Subcutaneous abdominal adipose tissue (tissue), 5 donors: ENCODE measurements around the gene CLEC7A.

Experiments
- H3K27ac ChIP-seq: one replicate; pipeline ENCODE4 v1.7.0; 2013; ENCODE audit warnings: low read depth, mild to moderate bottlenecking, inconsistent platforms, low read length, moderate library complexity
- H3K27me3 ChIP-seq, 5 donors: one replicate each; pipeline ENCODE4 v1.7.0; 2013; ENCODE audit warnings: low read length in 5 of 5, inconsistent platforms in 1 of 5; ENCODE audit not compliant: control insufficient read depth in 5 of 5, insufficient read depth in 4 of 5
- H3K36me3 ChIP-seq, 5 donors: one replicate each; pipeline ENCODE4 v1.7.0; 2013; ENCODE audit warnings: low read length in 5 of 5; ENCODE audit not compliant: control insufficient read depth in 5 of 5, insufficient read depth in 5 of 5
- H3K4me1 ChIP-seq, 5 donors: one replicate each; pipeline ENCODE4 v1.7.0; 2013; ENCODE audit warnings: low read length in 5 of 5, mild to moderate bottlenecking in 3 of 5, moderate library complexity in 1 of 5; ENCODE audit not compliant: control insufficient read depth in 5 of 5, insufficient read depth in 5 of 5
- H3K4me3 ChIP-seq, 5 donors: one replicate each; pipeline ENCODE4 v1.7.0; 2013; ENCODE audit warnings: low read length in 5 of 5, low read depth in 1 of 5
- H3K9ac ChIP-seq, 5 donors: one replicate each; pipeline ENCODE4 v1.7.0; 2013; ENCODE audit warnings: low read length in 5 of 5, mild to moderate bottlenecking in 4 of 5, moderate library complexity in 3 of 5
- H3K9me3 ChIP-seq, 5 donors: one replicate each; pipeline ENCODE4 v1.7.0; 2013; ENCODE audit warnings: low read length in 5 of 5; ENCODE audit not compliant: control insufficient read depth in 5 of 5
- donor health status: healthy.
- donor health status: healthy.
- donor health status: healthy.
- donor health status: healthy.
- donor health status: healthy.

CLEC7A gene

DNA sequence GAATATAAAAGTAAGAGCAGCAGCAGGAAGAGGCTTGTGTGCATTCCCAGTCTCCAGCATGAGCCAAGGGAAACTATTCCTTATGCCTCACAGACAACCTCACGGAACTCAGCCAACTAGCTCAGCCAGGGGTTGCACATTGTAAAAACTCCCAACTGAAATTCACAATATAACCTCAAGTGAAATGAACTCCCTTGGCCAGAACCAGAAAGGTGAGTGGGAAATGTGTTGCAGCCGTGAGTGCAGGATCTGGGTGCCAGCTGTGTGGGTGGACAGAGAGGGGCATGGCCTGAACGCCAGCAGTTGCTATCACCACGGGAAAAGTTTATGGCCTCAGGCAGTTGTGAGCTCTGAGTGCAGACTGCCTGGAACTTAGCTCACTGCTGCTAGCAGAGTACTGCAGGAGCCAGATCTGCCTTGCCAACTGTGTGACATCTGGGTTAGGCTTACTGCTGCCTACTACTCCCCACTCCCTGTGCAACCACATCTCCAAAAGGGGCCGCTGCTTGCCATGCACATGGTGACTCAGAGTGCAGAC, 28.9 kb downstream of the CLEC7A start:
- Histone ChIP-seq H3K9me3 (no peaks in the 10 kb centered on the region), H3K4me3 (no peak overlapping the region), H3K27ac (no peak overlapping the region), H3K27me3 (no peaks in the 10 kb centered on the region), H3K4me1 (peaks cover 0 to 20% (median 8%) of the 10 kb centered on the region in 5 donors), H3K36me3 (no peaks in the 10 kb centered on the region), H3K9ac (peak overlapping the region in 1 of 5 donors; percentile 31)

- no peaks in the 10 kb centered on the region for H3K27me3 ChIP-seq
- peak within 1 kb of the TSS; percentile 78 for H3K27ac ChIP-seq
- no peaks in the 10 kb centered on the region for H3K9me3 ChIP-seq
- peak within 1 kb of the TSS in 3 of 5 donors; percentile 3 to 78 (median 46) for H3K9ac ChIP-seq
- peaks cover 0 to 31% (median 8%) of the 10 kb centered on the region in 5 donors for H3K4me1 ChIP-seq
- H3K36me3 ChIP-seq: no peaks in the 10 kb centered on the region
- peak within 1 kb of the TSS in 4 of 5 donors; percentile 46 to 72 (median 65) for H3K4me3 ChIP-seq
Observed at GRCh38 chr12:10098791-10099190, 31.2 kb downstream of the CLEC7A start, which contains the start of gene CLEC1A. Gene CLEC1A (minus strand): TSS chr12:10098985. CDS start chr12:10098922, 63 bp downstream.

DNA sequence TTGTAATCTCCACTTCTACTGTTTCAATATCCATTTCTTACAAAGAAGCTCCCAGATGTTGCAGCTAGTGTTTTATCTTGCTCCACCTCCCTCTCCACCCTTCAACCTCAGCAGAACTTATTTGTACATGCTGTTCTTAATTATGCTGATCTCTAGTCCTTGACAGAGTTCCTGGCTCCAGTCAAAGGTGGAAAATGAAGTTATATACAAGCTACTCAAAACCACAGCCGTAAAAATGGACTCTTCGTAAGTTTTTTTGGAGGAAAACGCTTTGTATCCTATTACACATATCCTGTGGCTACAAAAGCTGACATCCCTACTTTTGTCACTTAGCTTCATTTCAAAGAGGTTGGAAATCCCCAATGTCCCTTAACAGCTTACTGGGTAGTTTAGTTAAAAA, 32.5 kb downstream of the CLEC7A start:
- Histone ChIP-seq H3K4me3 (peak overlapping the region in 4 of 5 donors; percentile 43 to 72 (median 58)), H3K36me3 (no peaks in the 10 kb centered on the region), H3K9ac (peak overlapping the region in 2 of 5 donors; percentile 7 to 78), H3K27ac (peak overlapping the region; percentile 78), H3K9me3 (no peaks in the 10 kb centered on the region), H3K27me3 (no peaks in the 10 kb centered on the region), H3K4me1 (peaks cover 0 to 40% (median 8%) of the 10 kb centered on the region in 5 donors)

DNA sequence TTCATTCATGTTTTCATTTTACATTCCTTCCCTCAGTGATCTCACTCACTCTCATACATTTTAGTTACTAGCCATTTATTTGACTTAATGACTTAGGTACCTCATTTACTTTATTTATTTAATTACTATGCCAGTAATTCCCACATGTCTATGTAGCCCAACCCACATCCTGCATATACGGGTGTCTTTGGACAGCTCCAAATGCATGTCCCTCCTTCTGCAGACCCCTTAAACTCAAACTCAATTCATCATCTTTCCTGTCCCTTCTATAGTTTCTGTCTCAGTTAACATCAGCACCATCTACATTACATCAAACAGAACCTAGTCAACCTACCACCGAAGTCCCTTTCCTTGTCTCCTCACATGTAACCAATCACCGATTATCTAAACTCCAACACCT, 34.0 kb downstream of the CLEC7A start:
- H3K36me3 ChIP-seq: no peaks in the 10 kb centered on the region
- H3K4me1 ChIP-seq: peaks cover 0 to 30% (median 4%) of the 10 kb centered on the region in 5 donors
- H3K27me3 ChIP-seq: no peaks in the 10 kb centered on the region
- peak overlapping the region; percentile 78 for H3K27ac ChIP-seq
- peak overlapping the region in 3 of 5 donors; percentile 51 to 72 (median 66) for H3K4me3 ChIP-seq
- H3K9me3 ChIP-seq: no peaks in the 10 kb centered on the region
- no peak overlapping the region for H3K9ac ChIP-seq

DNA sequence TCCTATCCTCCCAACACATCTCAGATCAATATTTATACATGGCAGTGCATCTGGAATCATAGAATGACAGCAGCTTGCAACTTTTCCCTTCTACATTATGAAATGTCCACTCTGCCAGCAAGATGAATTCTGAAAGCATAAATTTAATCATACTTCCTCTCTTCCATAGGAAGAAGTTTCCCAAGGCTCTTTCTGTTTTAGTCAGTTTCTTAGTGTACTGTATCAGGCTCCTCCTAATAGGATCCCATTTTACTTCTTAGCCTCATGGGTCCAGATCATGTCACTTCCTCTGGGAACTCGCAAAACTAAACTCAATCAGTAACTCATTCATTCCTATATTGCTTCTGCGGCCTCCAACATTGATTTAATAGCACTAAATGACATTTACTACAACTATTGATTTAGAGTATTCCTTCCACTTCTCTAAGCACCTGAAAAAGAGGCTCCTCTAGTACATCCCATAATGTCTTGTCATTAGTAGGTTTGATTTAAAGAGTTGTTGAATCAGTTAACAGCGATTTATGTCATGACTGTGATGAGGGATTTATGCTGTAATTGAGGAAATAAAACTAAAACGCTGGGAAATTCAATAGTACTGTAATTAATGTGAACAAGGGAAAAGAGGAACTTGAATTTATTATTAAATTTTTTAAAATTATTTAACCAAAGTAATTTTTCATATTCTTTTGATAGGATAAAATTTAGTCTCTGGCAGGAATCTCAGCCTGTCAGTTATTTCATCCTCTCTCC, 35.2 kb downstream of the CLEC7A start:
- Histone ChIP-seq H3K36me3 (no peaks in the 10 kb centered on the region), H3K9me3 (no peaks in the 10 kb centered on the region), H3K9ac (peak overlapping the region in 1 of 5 donors; percentile 28), H3K4me1 (peaks cover 0 to 28% (median 0%) of the 10 kb centered on the region in 5 donors), H3K4me3 (peak overlapping the region in 1 of 5 donors; percentile 17), H3K27ac (peak overlapping the region; percentile 78), H3K27me3 (no peaks in the 10 kb centered on the region)

- Histone ChIP-seq H3K4me3 (no peak overlapping the region), H3K9me3 (peaks cover 0 to under 1% (median 0%) of the 10 kb centered on the region in 5 donors), H3K4me1 (peaks cover 0 to 20% (median 2%) of the 10 kb centered on the region in 5 donors), H3K36me3 (no peaks in the 10 kb centered on the region), H3K27ac (no peak overlapping the region), H3K27me3 (no peaks in the 10 kb centered on the region), H3K9ac (no peak overlapping the region)
Observed at GRCh38 chr12:10088955-10089900, 40.8 kb downstream of the CLEC7A start.

GRCh38 chr12:10088031-10088430, 42.0 kb downstream of the CLEC7A start:
- H3K36me3 ChIP-seq: no peaks in the 10 kb centered on the region
- H3K4me3 ChIP-seq: no peak overlapping the region
- H3K9ac ChIP-seq: no peak overlapping the region
- H3K27me3 ChIP-seq: no peaks in the 10 kb centered on the region
- H3K4me1 ChIP-seq: peaks cover 0 to 10% (median 2%) of the 10 kb centered on the region in 5 donors
- H3K27ac ChIP-seq: no peak overlapping the region
- peaks cover 0 to 6% (median 0%) of the 10 kb centered on the region in 5 donors for H3K9me3 ChIP-seq

DNA sequence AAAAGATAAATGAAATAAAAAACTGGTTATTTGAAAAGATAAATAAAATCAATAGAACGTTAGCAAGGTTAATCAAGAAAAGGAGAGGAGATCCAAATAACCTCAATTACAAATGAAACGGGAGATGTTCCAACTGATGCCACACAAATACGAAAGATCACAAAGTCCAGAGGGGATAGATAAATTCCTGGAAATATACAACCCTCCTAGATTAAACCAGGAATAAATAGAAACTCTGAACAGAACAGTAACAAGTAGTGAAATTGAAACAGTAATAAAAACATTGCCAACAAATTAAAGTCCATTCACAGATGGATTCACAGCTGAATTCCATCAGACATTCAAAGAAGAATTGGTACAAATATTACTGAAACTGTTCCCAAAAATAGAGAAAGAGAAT, 43.6 kb downstream of the CLEC7A start:
- Histone ChIP-seq H3K4me1 (peaks cover 0 to 21% (median 2%) of the 10 kb centered on the region in 5 donors), H3K9me3 (peaks cover 0 to 6% (median 0%) of the 10 kb centered on the region in 5 donors), H3K36me3 (no peaks in the 10 kb centered on the region), H3K27ac (no peak overlapping the region), H3K4me3 (no peak overlapping the region), H3K27me3 (peaks cover 0 to 3% (median 0%) of the 10 kb centered on the region in 5 donors), H3K9ac (no peak overlapping the region)

GRCh38 chr12:10084733-10085132, 45.3 kb downstream of the CLEC7A start:
- H3K9me3 ChIP-seq: peaks cover 0 to 6% (median 0%) of the 10 kb centered on the region in 5 donors
- H3K27ac ChIP-seq: no peak overlapping the region
- H3K27me3 ChIP-seq: peaks cover 0 to 3% (median 0%) of the 10 kb centered on the region in 5 donors
- no peak overlapping the region for H3K9ac ChIP-seq
- H3K4me3 ChIP-seq: no peak overlapping the region
- peaks cover 0 to 3% (median 0%) of the 10 kb centered on the region in 5 donors for H3K36me3 ChIP-seq
- peaks cover 0 to 18% (median 2%) of the 10 kb centered on the region in 5 donors for H3K4me1 ChIP-seq
